ENCODE data around the gene SLC39A3. TPM values are rescaled to one million over a fixed set of nuclear protein-coding genes. Genes with fewer than 3 reads are reported as not detected.

SLC39A3 gene
- total and polyA plus RNA-seq, 2 experiments from 2014 or later = 33.5 to 47.4 TPM

GRCh38 chr19:2743099-2743498, 3.3 kb upstream of the SLC39A3 start:
- DNase-seq (ENCODE audit: low spot score) (no peak), ATAC-seq (no peak)
- Histone ChIP-seq H3K9me2 (ENCODE audit: insufficient read depth) (no peaks in the 10 kb centered on the region), H2AFZ (no peak overlapping the region), H3K27ac (ENCODE audit: low read depth) (no peak overlapping the region), H3K79me2 (replicated peaks; ENCODE audit: insufficient read depth) (peaks cover 5% of the 10 kb centered on the region; the same call in 1 of the 2 replicates), H3F3A (replicated peaks; ENCODE audit: low read depth) (no peaks in the 10 kb centered on the region), H3K4me3 (no peak overlapping the region), H3K27me3 (ENCODE audit: insufficient read depth) (no peaks in the 10 kb centered on the region), H3K36me3 (ENCODE audit: insufficient read depth) (no peaks in the 10 kb centered on the region), H4K20me1 (replicated peaks; ENCODE audit: insufficient read depth) (no peaks in the 10 kb centered on the region; the same call in 1 of the 2 replicates), H3K4me2 (no peak overlapping the region), H3K4me1 (ENCODE audit: insufficient read depth) (peaks cover 4% of the 10 kb centered on the region; the same call in 1 of the 2 replicates)
- peaks cover 8% of the 10 kb centered on the region for H3K27me3 Mint-ChIP-seq (ENCODE audit: insufficient read depth, low read depth, poor library complexity)
- no peak overlapping the region for H3K4me3 Mint-ChIP-seq
- no peak overlapping the region for H3K27ac Mint-ChIP-seq
- TF ChIP-seq ZNF462 (CRISPR knock-in tag; IDR thresholded peaks at IDR 0.05) (no peak), STAT1 (IDR thresholded peaks at IDR 0.05; ENCODE audit: unreplicated experiment) (no peak), EZH2 (IDR thresholded peaks at IDR 0.05; ENCODE audit: low read depth, unreplicated experiment) (no peak), POLR2AphosphoS5 (IDR thresholded peaks at IDR 0.05; ENCODE audit: low read depth) (no peak), JUNB (IDR thresholded peaks at IDR 0.05; ENCODE audit: unreplicated experiment) (no peak), REST (IDR thresholded peaks at IDR 0.05; ENCODE audit: unreplicated experiment) (no peak), ETS1 (IDR thresholded peaks at IDR 0.05) (no peak), CTCF (conservative IDR thresholded peaks at IDR 0.05; ENCODE audit: low read depth in 2 of 2) (no peak), CREB1 (CRISPR knock-in tag; IDR thresholded peaks at IDR 0.05; ENCODE audit: low read depth) (no peak)
- no peaks in the 10 kb centered on the region for H3K9me3 Mint-ChIP-seq
- peaks cover 9% of the 10 kb centered on the region; the same call in 1 of the 3 replicates for H3K36me3 Mint-ChIP-seq (ENCODE audit: low read depth)
- peaks cover 4% of the 10 kb centered on the region; the same call in 2 of the 3 replicates for H3K4me1 Mint-ChIP-seq

Data from GM23338 (cell line).